HG03432 (cell line): ENCODE results near the gene DPP6.

Source experiments
- ATAC-seq: cut with Tn5 transposase; IDR thresholded peaks from one replicate; pipeline ENCODE4 v1.9.1; 2021; ENCODE audit warnings: mild to moderate bottlenecking, moderate library complexity; ENCODE audit not compliant: unreplicated experiment

Gene DPP6

GRCh38 chr7:154509192-154509591 is 457.0 kb downstream of the DPP6 start:
- ATAC-seq = no peak

GRCh38 chr7:154512121-154512833 is 460.1 kb downstream of the DPP6 start:
- no peak for ATAC-seq

- ATAC-seq = no peak
Measured at GRCh38 chr7:154517768-154518167, 465.6 kb downstream of the DPP6 start.

- no peak for ATAC-seq
Measured at GRCh38 chr7:154519229-154519628, 467.0 kb downstream of the DPP6 start.

GRCh38 chr7:154530136-154530535 is 477.9 kb downstream of the DPP6 start:
- no peak for ATAC-seq

- ATAC-seq = no peak
Measured at GRCh38 chr7:154532771-154533170, 480.6 kb downstream of the DPP6 start.

- no peak for ATAC-seq
Measured at GRCh38 chr7:154540596-154540995, 488.4 kb downstream of the DPP6 start.

GRCh38 chr7:154541606-154542005 is 489.4 kb downstream of the DPP6 start:
- no peak for ATAC-seq

GRCh38 chr7:154546946-154547587 is 494.9 kb downstream of the DPP6 start:
- no peak for ATAC-seq

- no peak for ATAC-seq
Measured at GRCh38 chr7:154553711-154554265, 501.6 kb downstream of the DPP6 start.

GRCh38 chr7:154559454-154559853 is 507.3 kb downstream of the DPP6 start:
- ATAC-seq = no peak

GRCh38 chr7:154564676-154565075 is 512.5 kb downstream of the DPP6 start:
- ATAC-seq = no peak

- ATAC-seq = no peak
Measured at GRCh38 chr7:154566877-154567276, 514.7 kb downstream of the DPP6 start.

- no peak for ATAC-seq
Measured at GRCh38 chr7:154568346-154568745, 516.1 kb downstream of the DPP6 start.

- no peak for ATAC-seq
Measured at GRCh38 chr7:154569916-154570315, 517.7 kb downstream of the DPP6 start.

GRCh38 chr7:154571772-154572171 is 519.6 kb downstream of the DPP6 start:
- ATAC-seq = no peak

- ATAC-seq = no peak
Measured at GRCh38 chr7:154574235-154574634, 522.0 kb downstream of the DPP6 start.

GRCh38 chr7:154575497-154575896 is 523.3 kb downstream of the DPP6 start:
- no peak for ATAC-seq

GRCh38 chr7:154576604-154577003 is 524.4 kb downstream of the DPP6 start:
- ATAC-seq = no peak

- ATAC-seq = no peak
Measured at GRCh38 chr7:154577141-154577873, 525.1 kb downstream of the DPP6 start.

GRCh38 chr7:154578336-154578735 is 526.1 kb downstream of the DPP6 start:
- ATAC-seq = no peak

- no peak for ATAC-seq
Measured at GRCh38 chr7:154579711-154580110, 527.5 kb downstream of the DPP6 start.
